ENCODE measurements around the gene MKKS. TPM values are rescaled to one million over a fixed set of nuclear protein-coding genes. Genes with fewer than 3 reads are reported as not detected.
"Not testable (repeated sequence)": the region's sequence is repeated elsewhere in the genome, so short reads cannot be mapped to it uniquely, and the experiment has no call there.

The MKKS gene
- total and polyA plus RNA-seq, 4 donors: 18.6 to 42.3 (median 35.7) TPM

DNA sequence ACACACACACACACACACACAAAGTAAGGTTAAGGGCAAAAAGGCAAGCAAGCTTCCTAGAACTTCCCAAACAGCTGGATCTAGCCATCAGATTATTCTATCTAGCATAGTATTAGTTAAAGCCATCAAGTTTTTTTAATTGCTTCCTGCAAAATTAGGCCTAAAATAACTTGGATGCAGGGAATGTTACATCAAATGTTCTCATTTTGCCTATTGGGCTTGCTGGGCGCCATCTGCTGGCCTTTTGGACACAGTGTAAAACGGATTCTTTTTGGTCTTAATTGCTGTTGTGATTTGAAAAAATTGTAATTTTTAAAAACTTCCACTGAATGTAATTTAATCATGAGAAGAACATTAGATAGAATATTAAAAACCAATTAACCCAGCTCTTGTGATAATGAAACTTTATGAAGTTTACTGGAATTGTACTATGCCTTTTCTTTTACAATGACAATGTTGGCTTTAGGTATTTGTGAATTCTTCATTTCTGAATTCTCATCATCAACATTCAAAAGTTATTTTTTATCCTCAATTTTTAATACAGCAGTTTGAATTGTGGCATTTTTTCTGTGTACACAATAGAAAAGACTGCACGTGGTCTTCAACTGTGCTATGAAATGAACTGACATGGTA, 6.8 kb downstream of the MKKS start:
- no peak overlapping the region for H3K4me3 ChIP-seq (ENCODE audit: low read depth, low read length)
- H3K27me3 ChIP-seq (ENCODE audit: control insufficient read depth, insufficient read depth, low read length): no peaks in the 10 kb centered on the region
- no peaks in the 10 kb centered on the region for H3K9me3 ChIP-seq (ENCODE audit: control insufficient read depth, insufficient read depth, low read length)
- DNase-seq (ENCODE audit: low read depth in 4 of 6, low spot score in 6 of 6): peak in 5 of 6 donors; percentile 35 to 92 (median 60)
- no peak overlapping the region for H3K27ac ChIP-seq (ENCODE audit: low read depth, low read length)
- WGBS (ENCODE audit: insufficient coverage): no CpG with 5 or more reads among the region's 3 CpGs
- no peaks in the 10 kb centered on the region for H3K36me3 ChIP-seq (ENCODE audit: control insufficient read depth, insufficient read depth, low read length)
- no peaks in the 10 kb centered on the region for H3K4me1 ChIP-seq (ENCODE audit: control insufficient read depth, insufficient read depth, low read length)

- Histone ChIP-seq H3K9me3 (ENCODE audit: control insufficient read depth, insufficient read depth, low read length) (no peaks in the 10 kb centered on the region), H3K27ac (ENCODE audit: low read depth, low read length) (no peak overlapping the region), H3K4me1 (ENCODE audit: control insufficient read depth, insufficient read depth, low read length) (no peaks in the 10 kb centered on the region), H3K4me3 (ENCODE audit: low read depth, low read length) (no peak overlapping the region), H3K36me3 (ENCODE audit: control insufficient read depth, insufficient read depth, low read length) (no peaks in the 10 kb centered on the region), H3K27me3 (ENCODE audit: control insufficient read depth, insufficient read depth, low read length) (no peaks in the 10 kb centered on the region)
- WGBS (ENCODE audit: insufficient coverage): no CpG with 5 or more reads among the region's 2 CpGs
- DNase-seq (ENCODE audit: low read depth in 4 of 6, low spot score in 6 of 6): no peak
Observed at GRCh38 chr20:10423735-10424134, 10.3 kb downstream of the MKKS start.

- Histone ChIP-seq H3K27ac (ENCODE audit: low read depth, low read length) (no peak overlapping the region), H3K27me3 (ENCODE audit: control insufficient read depth, insufficient read depth, low read length) (no peaks in the 10 kb centered on the region), H3K4me3 (ENCODE audit: low read depth, low read length) (no peak overlapping the region), H3K9me3 (ENCODE audit: control insufficient read depth, insufficient read depth, low read length) (no peaks in the 10 kb centered on the region), H3K36me3 (ENCODE audit: control insufficient read depth, insufficient read depth, low read length) (no peaks in the 10 kb centered on the region), H3K4me1 (ENCODE audit: control insufficient read depth, insufficient read depth, low read length) (no peaks in the 10 kb centered on the region)
- 81% methylated on average over 3 of the region's 5 CpGs for WGBS (ENCODE audit: insufficient coverage)
- no peak for DNase-seq (ENCODE audit: low read depth in 4 of 6, low spot score in 6 of 6)
Observed at GRCh38 chr20:10419550-10420133, 14.4 kb downstream of the MKKS start.

DNA sequence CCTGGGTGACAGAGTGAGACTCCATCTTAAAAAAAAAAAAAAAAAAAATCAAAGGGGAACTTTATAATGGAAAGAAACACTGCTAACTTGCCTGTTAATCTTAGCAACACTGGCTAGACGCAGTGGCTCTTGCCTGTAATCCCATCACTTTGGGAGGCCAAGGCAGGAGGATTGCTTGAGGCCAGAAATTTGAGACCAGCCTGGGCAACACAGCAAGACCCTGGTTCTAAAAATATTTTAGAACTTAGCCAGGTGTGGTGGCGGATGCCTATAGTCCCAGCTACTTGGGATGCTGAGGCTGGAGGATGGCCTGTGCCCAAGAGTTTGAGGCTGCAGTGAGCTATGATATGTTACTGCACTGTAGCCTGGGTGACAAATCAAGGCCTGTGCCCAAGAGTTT, 16.8 kb downstream of the MKKS start:
- H3K36me3 ChIP-seq (ENCODE audit: control insufficient read depth, insufficient read depth, low read length); H3K9me3 ChIP-seq (ENCODE audit: control insufficient read depth, insufficient read depth, low read length); H3K4me1 ChIP-seq (ENCODE audit: control insufficient read depth, insufficient read depth, low read length); H3K27ac ChIP-seq (ENCODE audit: low read depth, low read length); DNase-seq (ENCODE audit: low read depth in 4 of 6, low spot score in 6 of 6); H3K27me3 ChIP-seq (ENCODE audit: control insufficient read depth, insufficient read depth, low read length); H3K4me3 ChIP-seq (ENCODE audit: low read depth, low read length): not testable (repeated sequence)
- 100% methylated on average over 2 of the region's 2 CpGs for WGBS (ENCODE audit: insufficient coverage)

- H3K36me3 ChIP-seq (ENCODE audit: control insufficient read depth, insufficient read depth, low read length): no peaks in the 10 kb centered on the region
- DNase-seq (ENCODE audit: low read depth in 4 of 6, low spot score in 6 of 6): no peak
- no peak overlapping the region for H3K27ac ChIP-seq (ENCODE audit: low read depth, low read length)
- no peak overlapping the region for H3K4me3 ChIP-seq (ENCODE audit: low read depth, low read length)
- H3K9me3 ChIP-seq (ENCODE audit: control insufficient read depth, insufficient read depth, low read length): no peaks in the 10 kb centered on the region
- WGBS (ENCODE audit: insufficient coverage): no CpG with 5 or more reads among the region's 3 CpGs
- no peaks in the 10 kb centered on the region for H3K4me1 ChIP-seq (ENCODE audit: control insufficient read depth, insufficient read depth, low read length)
- H3K27me3 ChIP-seq (ENCODE audit: control insufficient read depth, insufficient read depth, low read length): no peaks in the 10 kb centered on the region
Observed at GRCh38 chr20:10415013-10415650, 18.9 kb downstream of the MKKS start.

DNA sequence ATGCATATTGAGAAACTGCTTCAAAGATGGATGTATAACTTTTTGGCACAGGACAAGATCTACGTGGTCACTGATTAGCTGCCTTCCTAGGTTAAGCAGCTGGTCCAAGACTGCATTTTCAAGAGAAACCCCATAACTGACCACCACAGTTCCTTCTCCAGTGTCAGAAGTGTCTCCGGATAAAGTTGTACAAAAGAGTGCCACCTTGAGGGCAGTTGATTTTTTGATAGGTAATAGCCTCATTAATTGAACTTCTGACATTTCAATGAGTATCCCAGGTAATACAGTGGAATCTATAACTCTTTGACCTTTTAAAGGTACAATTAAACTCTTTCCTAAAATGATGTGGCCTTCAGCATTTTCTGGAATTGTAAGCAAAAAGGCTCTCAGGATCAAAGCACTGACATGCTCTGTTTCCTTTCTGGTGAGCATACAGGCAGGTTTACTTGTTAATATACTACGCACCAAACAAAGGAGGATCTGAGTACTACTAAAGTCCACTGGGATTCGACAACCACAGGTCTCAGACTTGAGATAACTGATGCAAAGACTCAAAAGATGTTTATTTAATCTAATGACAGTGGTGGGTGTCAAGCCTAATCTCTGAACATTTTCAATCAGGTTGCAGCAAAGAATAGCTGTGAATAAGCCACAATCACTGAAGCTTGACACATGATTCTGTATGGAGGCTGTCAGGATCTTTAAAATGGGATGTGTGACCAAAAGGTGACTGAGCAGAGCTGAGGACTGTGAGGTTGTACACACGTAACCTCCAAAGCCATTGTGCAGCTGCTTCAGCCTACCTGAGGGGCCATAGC, 21.2 kb downstream of the MKKS start:
- DNase-seq (ENCODE audit: low read depth in 4 of 6, low spot score in 6 of 6): peak in 1 of 6 donors; percentile 29
- WGBS (ENCODE audit: insufficient coverage): 100% methylated on average over 1 of the region's 5 CpGs
- Histone ChIP-seq H3K27me3 (ENCODE audit: control insufficient read depth, insufficient read depth, low read length) (no peaks in the 10 kb centered on the region), H3K27ac (ENCODE audit: low read depth, low read length) (no peak overlapping the region), H3K4me1 (ENCODE audit: control insufficient read depth, insufficient read depth, low read length) (no peaks in the 10 kb centered on the region), H3K4me3 (ENCODE audit: low read depth, low read length) (no peak overlapping the region), H3K36me3 (ENCODE audit: control insufficient read depth, insufficient read depth, low read length) (no peaks in the 10 kb centered on the region), H3K9me3 (ENCODE audit: control insufficient read depth, insufficient read depth, low read length) (no peaks in the 10 kb centered on the region)

- no peaks in the 10 kb centered on the region for H3K9me3 ChIP-seq (ENCODE audit: control insufficient read depth, insufficient read depth, low read length)
- DNase-seq (ENCODE audit: low read depth in 4 of 6, low spot score in 6 of 6): no peak
- no peak overlapping the region for H3K27ac ChIP-seq (ENCODE audit: low read depth, low read length)
- no peaks in the 10 kb centered on the region for H3K36me3 ChIP-seq (ENCODE audit: control insufficient read depth, insufficient read depth, low read length)
- WGBS (ENCODE audit: insufficient coverage): no CpG with 5 or more reads among the region's 1 CpG
- H3K4me3 ChIP-seq (ENCODE audit: low read depth, low read length): no peak overlapping the region
- no peaks in the 10 kb centered on the region for H3K4me1 ChIP-seq (ENCODE audit: control insufficient read depth, insufficient read depth, low read length)
- no peaks in the 10 kb centered on the region for H3K27me3 ChIP-seq (ENCODE audit: control insufficient read depth, insufficient read depth, low read length)
Observed at GRCh38 chr20:10411673-10412072, 22.3 kb downstream of the MKKS start.

DNA sequence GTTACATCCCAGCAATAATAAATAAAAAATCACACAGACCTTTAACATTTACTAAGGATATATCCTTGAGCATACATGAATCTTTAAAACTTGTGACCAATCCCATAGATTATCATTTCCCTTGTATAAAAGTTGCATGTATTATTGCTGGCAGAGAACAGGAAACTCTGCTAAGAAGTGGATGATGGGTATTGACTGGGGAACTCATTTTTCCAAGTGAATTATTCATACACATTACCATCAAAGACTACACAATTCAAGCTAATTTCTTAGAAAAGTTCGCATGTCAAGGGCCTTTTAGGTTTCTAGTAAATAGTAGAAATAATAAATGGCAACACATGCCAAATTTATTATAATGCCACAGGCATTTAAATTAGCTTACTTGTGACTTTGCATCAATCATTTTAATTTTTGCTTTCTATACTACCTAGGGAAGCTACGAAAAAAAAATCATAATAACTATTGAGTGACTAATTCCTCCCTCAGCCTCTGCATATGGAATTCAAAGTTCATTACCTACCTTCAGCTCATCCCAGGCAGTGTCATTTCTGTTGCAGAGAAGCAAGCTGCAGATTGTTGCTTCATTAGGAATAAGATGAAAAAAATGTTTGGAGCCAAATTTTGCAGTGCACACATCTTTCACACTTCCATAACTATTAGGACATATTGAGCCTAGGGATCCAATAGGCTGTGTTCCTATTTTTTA, 25.8 kb downstream of the MKKS start:
- DNase-seq (ENCODE audit: low read depth in 4 of 6, low spot score in 6 of 6): no peak
- Histone ChIP-seq H3K9me3 (ENCODE audit: control insufficient read depth, insufficient read depth, low read length) (no peaks in the 10 kb centered on the region), H3K36me3 (ENCODE audit: control insufficient read depth, insufficient read depth, low read length) (no peaks in the 10 kb centered on the region), H3K27me3 (ENCODE audit: control insufficient read depth, insufficient read depth, low read length) (no peaks in the 10 kb centered on the region), H3K27ac (ENCODE audit: low read depth, low read length) (no peak overlapping the region), H3K4me1 (ENCODE audit: control insufficient read depth, insufficient read depth, low read length) (no peaks in the 10 kb centered on the region), H3K4me3 (ENCODE audit: low read depth, low read length) (no peak overlapping the region)
- no CpG with 5 or more reads among the region's 2 CpGs for WGBS (ENCODE audit: insufficient coverage)

DNA sequence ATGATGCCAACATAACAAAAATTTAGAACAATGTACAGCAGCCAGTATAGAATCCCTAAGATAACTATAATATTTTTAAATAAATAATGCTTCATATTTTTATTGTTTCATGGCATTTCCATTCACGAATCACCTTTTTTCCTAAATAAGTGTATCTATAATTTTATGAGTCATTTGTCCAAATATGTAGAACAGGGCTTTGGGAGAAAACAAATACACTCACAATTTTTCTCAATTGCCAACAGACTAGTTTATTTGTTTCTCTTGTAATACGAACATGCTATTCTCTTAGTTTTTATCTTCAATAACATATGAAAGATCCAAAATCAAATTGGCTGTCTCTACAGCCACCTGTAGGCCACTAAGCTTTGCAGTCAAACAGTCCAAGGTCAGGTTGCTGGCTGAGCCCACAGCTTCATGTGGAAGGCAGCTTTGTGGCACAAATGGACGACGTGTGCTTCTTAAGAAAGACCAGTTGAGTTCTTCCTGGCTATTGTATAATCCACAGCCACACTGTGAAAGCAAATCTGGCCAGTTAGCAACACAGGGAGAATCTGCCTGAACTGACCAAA, 29.0 kb downstream of the MKKS start:
- H3K4me1 ChIP-seq (ENCODE audit: control insufficient read depth, insufficient read depth, low read length): no peaks in the 10 kb centered on the region
- 71% methylated on average over 2 of the region's 4 CpGs for WGBS (ENCODE audit: insufficient coverage)
- H3K36me3 ChIP-seq (ENCODE audit: control insufficient read depth, insufficient read depth, low read length): no peaks in the 10 kb centered on the region

More for the DNA sequence above, 29.0 kb downstream of the MKKS start:
- Histone ChIP-seq H3K9me3 (ENCODE audit: control insufficient read depth, insufficient read depth, low read length) (no peaks in the 10 kb centered on the region), H3K4me3 (ENCODE audit: low read depth, low read length) (no peak overlapping the region), H3K27ac (ENCODE audit: low read depth, low read length) (no peak overlapping the region), H3K27me3 (ENCODE audit: control insufficient read depth, insufficient read depth, low read length) (no peaks in the 10 kb centered on the region)
- DNase-seq (ENCODE audit: low read depth in 4 of 6, low spot score in 6 of 6): no peak
